ENCODE results near the gene KCNQ1OT1.

The KCNQ1OT1 gene

GRCh38 chr11:2699531-2700414 is at the start of gene KCNQ1OT1:
Gene KCNQ1OT1, minus strand, starts transcription at chr11:2699994.
- peak; percentile 94 for DNase-seq (ENCODE audit: low read depth)

- DNase-seq (ENCODE audit: low read depth), result no peak
Measured at GRCh38 chr11:2748814-2749554, 49.2 kb upstream of the KCNQ1OT1 start.

GRCh38 chr11:2748061-2748813 is 48.4 kb upstream of the KCNQ1OT1 start:
- DNase-seq (ENCODE audit: low read depth), result no peak

DNA sequence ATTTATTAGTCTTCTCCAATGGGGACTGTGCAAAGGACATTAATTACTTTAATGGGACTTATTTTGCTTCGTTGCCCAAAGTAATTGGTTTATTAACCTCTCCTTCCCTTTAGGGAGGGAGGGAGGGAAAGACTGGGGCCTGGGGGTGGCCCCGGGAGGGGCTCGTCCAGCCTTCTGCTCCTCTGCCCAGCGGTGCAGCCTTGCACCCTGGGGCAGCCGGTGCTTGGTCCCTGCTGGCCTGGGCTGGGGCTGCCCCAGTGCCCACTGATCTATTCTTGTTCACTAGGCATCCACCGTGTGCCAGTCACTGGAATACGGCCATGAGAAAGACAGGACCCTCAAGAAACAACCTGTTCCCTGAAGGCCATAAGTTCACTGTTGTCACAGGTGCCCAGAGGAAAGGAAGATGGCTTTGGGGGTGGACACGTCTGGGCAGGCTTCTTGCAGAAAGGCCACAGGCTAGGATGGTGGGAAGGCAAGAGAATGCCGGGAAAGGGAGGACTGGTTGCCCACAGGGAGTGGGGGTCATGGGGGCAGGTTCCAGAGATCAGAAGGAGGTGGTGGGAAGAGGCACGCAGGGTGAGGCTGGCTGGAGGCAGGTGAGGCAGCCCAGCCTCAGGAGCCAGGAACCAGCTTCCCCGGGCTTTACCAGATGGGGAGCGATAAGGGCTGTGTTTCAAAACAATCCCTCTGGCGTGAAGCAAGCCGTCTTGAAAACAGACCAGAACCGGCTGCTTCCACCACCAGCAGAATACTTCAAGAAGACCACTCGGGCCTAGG is 47.6 kb upstream of the KCNQ1OT1 start:
- DNase-seq (ENCODE audit: low read depth), result no peak

GRCh38 chr11:2746401-2747247 is 46.8 kb upstream of the KCNQ1OT1 start:
- DNase-seq (ENCODE audit: low read depth), result no peak

DNA sequence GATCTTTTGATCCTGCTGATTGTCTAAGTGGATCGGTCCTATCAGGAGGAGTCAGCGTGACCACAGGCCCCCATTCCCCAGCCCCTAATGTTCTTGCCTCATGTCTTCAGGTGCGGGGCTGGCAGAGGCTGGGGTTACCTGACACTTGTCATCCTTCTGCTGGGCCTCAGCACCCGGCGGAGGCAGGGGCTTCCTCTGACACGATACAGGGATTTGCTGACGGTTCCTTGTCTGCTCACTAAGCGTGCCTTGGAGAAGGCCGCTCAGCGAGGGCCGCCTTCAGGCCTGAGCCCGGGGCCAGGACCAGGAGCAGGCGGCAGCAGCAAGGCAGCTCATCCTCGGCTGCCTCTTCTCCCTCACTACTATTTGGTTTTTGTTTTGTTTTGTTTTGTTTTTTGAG is 45.7 kb upstream of the KCNQ1OT1 start:
- DNase-seq (ENCODE audit: low read depth), result no peak

- DNase-seq (ENCODE audit: low read depth), result no peak
Measured at GRCh38 chr11:2744166-2744565, 44.4 kb upstream of the KCNQ1OT1 start.

- DNase-seq (ENCODE audit: low read depth), result no peak
Measured at GRCh38 chr11:2743427-2744110, 43.8 kb upstream of the KCNQ1OT1 start.

DNA sequence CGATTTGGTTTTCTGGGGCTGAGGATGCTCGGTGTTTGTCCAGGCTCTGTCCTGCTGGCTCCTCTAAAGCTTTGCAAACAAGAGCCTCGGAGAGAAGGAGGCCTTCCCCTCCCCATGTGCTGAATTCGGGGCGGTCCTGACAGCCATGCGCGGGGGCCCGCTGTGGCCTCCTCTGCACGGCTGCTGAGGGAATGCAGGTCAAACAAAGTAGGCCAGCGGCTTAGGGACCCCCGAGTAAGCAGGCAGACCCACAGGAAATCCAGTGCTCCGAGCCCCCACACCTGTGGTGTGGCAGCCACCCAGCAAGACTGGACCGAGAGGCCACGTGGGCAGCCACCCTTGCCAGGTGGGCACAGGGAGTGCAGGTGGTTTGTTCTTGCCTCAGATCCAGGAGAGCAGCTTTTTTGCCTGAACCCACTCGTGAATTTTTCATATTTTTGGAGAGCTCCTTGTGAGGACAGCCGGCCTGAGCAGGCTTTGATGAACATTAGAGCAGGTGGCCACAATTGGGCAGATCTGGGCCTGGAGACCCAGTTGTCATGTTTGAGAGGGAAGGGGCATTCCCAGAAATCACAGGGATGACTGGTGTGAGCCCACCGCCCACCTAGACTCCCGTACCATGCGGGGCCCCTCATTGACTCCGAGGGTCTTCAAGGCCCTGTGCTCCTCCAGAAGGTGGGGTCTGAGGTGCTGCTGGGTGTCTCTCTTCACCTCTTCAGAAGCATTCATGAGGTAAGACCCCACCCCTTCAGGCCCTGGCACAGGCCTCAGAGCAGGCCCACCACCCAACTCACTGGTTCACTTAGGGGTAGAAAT is 43.0 kb upstream of the KCNQ1OT1 start:
- no peak for DNase-seq (ENCODE audit: low read depth)

GRCh38 chr11:2742201-2742600 is 42.4 kb upstream of the KCNQ1OT1 start:
- DNase-seq (ENCODE audit: low read depth), result no peak

GRCh38 chr11:2741377-2742131 is 41.8 kb upstream of the KCNQ1OT1 start:
- peak; percentile 64 for DNase-seq (ENCODE audit: low read depth)

GRCh38 chr11:2741006-2741376 is 41.2 kb upstream of the KCNQ1OT1 start:
- DNase-seq (ENCODE audit: low read depth), result no peak

DNA sequence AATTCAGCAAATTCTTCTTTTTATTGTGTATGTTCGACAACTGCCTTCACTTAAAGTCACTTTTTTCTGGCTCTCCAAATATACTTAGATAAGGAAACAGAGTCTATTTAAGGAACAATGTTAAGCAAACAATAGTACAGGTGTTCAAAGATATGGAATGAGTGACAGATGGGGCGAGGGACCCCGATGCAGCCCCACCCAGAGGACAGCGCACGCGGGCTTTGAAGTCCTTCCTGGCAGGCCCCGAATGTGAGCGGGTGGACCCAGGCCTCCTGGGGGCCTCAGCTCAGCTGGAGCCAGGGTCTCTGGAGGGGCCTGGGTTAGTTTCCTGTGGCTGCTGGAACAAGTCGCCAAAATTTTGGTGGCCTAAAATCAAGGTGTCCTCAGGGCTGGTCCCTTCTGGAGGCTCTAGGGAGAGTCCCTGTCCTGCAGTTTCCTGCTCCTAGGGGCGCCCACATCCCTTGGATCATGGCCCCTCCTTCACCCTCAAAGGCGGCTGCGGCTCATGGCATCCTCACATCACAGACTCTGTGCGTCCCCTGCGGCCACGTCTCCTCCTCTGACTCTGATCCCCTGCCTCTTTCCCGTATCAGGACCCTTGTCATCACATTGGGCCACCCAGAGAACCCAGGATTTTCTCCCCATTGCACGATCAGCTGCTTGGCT is 40.6 kb upstream of the KCNQ1OT1 start:
- DNase-seq (ENCODE audit: low read depth), result no peak

DNA sequence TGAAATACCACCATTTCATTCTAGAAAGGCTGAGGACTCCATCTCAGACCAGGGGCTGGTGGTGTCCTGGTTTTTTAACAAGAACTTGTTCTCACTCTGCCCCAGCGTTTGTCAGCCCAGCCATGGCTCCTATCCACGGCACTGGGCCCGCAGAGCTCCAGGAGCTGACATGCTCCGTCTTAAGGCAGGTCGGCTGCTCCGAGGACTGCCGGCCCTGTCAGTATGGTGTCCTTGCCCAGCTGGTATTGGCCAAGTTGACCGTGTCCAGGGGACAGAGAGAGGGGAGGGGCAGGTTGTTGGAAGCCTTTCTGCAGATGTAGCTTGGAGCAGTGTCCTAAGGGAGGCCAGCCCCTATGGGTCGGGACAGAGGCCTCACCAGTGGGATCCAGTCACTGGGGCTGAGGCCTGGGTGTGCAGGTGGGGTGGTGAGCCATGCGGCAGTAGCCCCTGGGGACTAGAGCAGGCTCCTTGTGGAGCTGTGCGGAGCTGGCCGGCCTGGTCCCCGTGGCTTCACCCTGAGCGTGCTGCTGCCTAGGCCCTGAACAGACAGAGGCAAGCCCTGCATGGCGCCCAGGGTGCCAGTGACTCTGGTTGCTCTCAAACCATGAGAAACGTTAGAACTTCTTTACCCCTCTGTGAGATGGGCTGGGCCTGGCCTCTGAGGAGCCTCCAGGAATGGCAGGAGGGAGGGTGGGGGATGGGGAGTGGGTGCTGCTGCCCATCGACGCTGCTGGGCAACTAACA is 39.9 kb upstream of the KCNQ1OT1 start:
- no peak for DNase-seq (ENCODE audit: low read depth)

- DNase-seq (ENCODE audit: low read depth), result no peak
Measured at GRCh38 chr11:2738551-2739431, 39.0 kb upstream of the KCNQ1OT1 start.

- peak; percentile 37 for DNase-seq (ENCODE audit: low read depth)
Measured at GRCh38 chr11:2737866-2738265, 38.1 kb upstream of the KCNQ1OT1 start.

Measured in EH (cell line).